Esophagus squamous epithelium (tissue), 5 donors: ENCODE results near the gene LIN7A. TPM values are rescaled to one million over a fixed set of nuclear protein-coding genes. Genes with fewer than 3 reads are reported as not detected.
A peak's percentile ranks its signal among the peaks of the same experiment; 100 is the strongest.

Experiments used
- DNase-seq: peaks from one replicate; lab custom pipeline; 2025; lab: John Stamatoyannopoulos, UW
- H3K27ac ChIP-seq, 4 donors: fragments of 200-600 bp; sonication (generic); one replicate each; pipeline ENCODE4 v1.5.1; 2016 to 2019; ENCODE audit warnings: mild to moderate bottlenecking in 1 of 4
- H3K27me3 ChIP-seq, 4 donors: fragments of 200-600 bp; sonication (generic); 1 replicate in 3 of 4; 2 replicates in 1 of 4; pipeline versions ENCODE4 v1.5.1 to v1.6.0; 2017 to 2021; ENCODE audit warnings: antibody characterized with exemption in 1 of 4
- H3K36me3 ChIP-seq, 3 donors: fragments of 200-600 bp; sonication (generic); one replicate each; pipeline ENCODE4 v1.5.1; 2016 to 2019
- H3K4me1 ChIP-seq, 3 donors: fragments of 200-600 bp; sonication (generic); one replicate each; pipeline ENCODE4 v1.5.1; 2017 to 2019
- H3K4me3 ChIP-seq, 4 donors: fragments of 200-600 bp; sonication (generic); 1 replicate in 3 of 4; 2 replicates in 1 of 4; pipeline ENCODE4 v1.5.1; 2016 to 2019; ENCODE audit warnings: mild to moderate bottlenecking in 2 of 4, moderate library complexity in 1 of 4
- H3K9me3 ChIP-seq, 3 donors: fragments of 200-600 bp; sonication (generic); one replicate each; pipeline ENCODE4 v1.5.1; 2016 to 2019
- POLR2A ChIP-seq, 4 donors: fragments of 450-650 bp; IDR thresholded peaks; one replicate each; pipeline ENCODE4 v1.6.1; 2017; ENCODE audit warnings: antibody characterized with exemption in 4 of 4, mild to moderate bottlenecking in 4 of 4, moderate library complexity in 3 of 4
- WGBS, 2 donors: methylation state at CpG; one replicate each; pipeline ENCODE4 v1.1.5; 2018; 5-methylcytosine and 5-hydroxymethylcytosine counted together
- intact Hi-C: fragments of 100-400 bp; cut with DNase I; formaldehyde crosslinking; loops from one replicate; pipeline ENCODE4 v1.15.0; 2022
- total RNA-seq, 4 donors: library from RNA; depleted of rRNA; stranded (reverse); fragments of >200 nt; gene quantifications; one replicate each; pipeline ENCODE4 v1.1.0, GENCODE V29; 2016
- TF ChIP-seq, protein P1 (sequence below), 6 experiments: fragments of 450-650 bp in 4 of 6; fragments of 200-600 bp in 2 of 6; sonication (generic) in 2 of 6; IDR thresholded peaks; one replicate each; pipeline ENCODE4 v1.5.1; 2016 to 2019; ENCODE audit warnings: antibody characterized with exemption in 6 of 6, mild to moderate bottlenecking in 4 of 6, moderate library complexity in 4 of 6
- donor health status: DM: yes; HTN: yes; CAD: no.

The LIN7A gene
- total RNA-seq, 4 donors from 2014 or later, result 0.49 to 2.7 (median 0.74) TPM

DNA sequence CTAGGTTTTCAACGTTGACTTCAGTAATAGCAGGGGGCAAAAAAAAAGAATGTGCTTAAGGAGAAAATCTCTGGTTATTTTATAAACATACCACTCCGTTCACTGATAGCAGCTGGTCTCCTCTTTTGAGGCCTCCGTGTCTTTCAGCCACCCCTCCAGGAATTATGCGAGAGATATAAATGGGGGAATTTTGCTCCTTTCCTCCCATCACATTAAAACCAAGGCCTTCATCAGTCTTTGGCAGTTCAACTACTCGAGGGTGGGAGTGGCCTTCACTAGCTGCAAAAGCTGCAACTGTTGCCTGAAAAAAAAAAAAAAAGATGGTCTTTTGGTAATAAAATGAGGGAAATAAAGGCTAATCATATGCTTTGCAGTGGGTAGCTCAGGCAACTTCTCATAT lies 92.1 kb downstream of the LIN7A start:
- H3K4me1 ChIP-seq, result no peaks in the 10 kb centered on the region
- intact Hi-C loops, result no loop called here
- TF ChIP-seq, protein P1, sequence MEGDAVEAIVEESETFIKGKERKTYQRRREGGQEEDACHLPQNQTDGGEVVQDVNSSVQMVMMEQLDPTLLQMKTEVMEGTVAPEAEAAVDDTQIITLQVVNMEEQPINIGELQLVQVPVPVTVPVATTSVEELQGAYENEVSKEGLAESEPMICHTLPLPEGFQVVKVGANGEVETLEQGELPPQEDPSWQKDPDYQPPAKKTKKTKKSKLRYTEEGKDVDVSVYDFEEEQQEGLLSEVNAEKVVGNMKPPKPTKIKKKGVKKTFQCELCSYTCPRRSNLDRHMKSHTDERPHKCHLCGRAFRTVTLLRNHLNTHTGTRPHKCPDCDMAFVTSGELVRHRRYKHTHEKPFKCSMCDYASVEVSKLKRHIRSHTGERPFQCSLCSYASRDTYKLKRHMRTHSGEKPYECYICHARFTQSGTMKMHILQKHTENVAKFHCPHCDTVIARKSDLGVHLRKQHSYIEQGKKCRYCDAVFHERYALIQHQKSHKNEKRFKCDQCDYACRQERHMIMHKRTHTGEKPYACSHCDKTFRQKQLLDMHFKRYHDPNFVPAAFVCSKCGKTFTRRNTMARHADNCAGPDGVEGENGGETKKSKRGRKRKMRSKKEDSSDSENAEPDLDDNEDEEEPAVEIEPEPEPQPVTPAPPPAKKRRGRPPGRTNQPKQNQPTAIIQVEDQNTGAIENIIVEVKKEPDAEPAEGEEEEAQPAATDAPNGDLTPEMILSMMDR (IDR thresholded peaks at IDR 0.05), result no peak
- no peak for TF ChIP-seq POLR2A (IDR thresholded peaks at IDR 0.05)
- H3K27me3 ChIP-seq, result no peaks in the 10 kb centered on the region
- DNase-seq, result no peak
- H3K9me3 ChIP-seq, result no peaks in the 10 kb centered on the region
- no peaks in the 10 kb centered on the region for H3K36me3 ChIP-seq
- WGBS, 2 donors, result 50 to 62% methylated on average over 5 of the region's 5 CpGs
- H3K4me3 ChIP-seq, result no peak overlapping the region
- no peak overlapping the region for H3K27ac ChIP-seq

DNA sequence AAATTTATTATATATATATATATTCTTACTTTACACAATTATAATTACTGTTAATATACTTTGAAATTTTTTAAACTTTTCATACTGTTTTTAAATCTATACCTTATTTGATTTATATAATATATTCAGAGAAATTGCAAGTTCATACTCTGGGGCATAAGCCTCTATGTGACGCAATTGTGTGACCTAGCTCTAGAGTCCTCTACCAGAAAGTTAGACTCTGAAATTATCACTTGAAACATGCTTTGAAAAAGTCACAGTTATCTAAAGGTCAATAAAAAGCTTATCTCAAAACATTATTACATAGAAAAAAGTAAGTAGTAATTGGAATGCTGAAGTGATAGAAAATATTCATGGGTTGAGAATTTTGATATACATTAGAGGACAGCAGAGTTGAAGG lies 93.8 kb downstream of the LIN7A start:
- intact Hi-C loops, result no loop called here
- no peaks in the 10 kb centered on the region for H3K9me3 ChIP-seq

DNA sequence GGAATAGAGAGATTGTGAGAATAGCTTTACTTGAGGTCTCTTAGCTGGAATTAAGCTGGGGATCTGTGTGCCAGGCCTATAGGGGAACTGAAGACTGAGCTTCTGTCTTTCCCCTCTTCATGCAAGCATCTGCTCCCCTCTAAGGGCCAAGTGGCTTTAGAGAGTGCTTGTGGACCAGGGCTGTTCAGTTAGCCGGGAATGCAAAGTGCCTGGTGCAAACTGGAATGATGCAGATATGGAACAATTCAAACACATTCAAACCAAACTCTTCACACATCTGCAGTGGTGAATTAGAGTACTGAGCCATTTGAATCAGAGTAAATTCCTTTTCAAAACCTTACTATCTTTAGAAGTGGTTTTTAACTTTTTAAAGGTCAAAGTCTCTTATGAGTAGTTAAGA lies 99.0 kb downstream of the LIN7A start:
- intact Hi-C loops, result no loop called here
- Histone ChIP-seq H3K4me1 (no peaks in the 10 kb centered on the region), H3K4me3 (no peak overlapping the region), H3K27me3 (no peaks in the 10 kb centered on the region), H3K36me3 (no peaks in the 10 kb centered on the region), H3K27ac (no peak overlapping the region), H3K9me3 (no peaks in the 10 kb centered on the region)
- WGBS, 2 donors, result 33 to 44% methylated on average over 1 of the region's 1 CpG
- DNase-seq, result no peak
- TF ChIP-seq, protein P1 (IDR thresholded peaks at IDR 0.05), result no peak
- TF ChIP-seq POLR2A (IDR thresholded peaks at IDR 0.05), result no peak

More for the DNA sequence above, 93.8 kb downstream of the LIN7A start:
- H3K4me3 ChIP-seq, result no peak overlapping the region
- WGBS, 2 donors, result 86 to 97% methylated on average over 1 of the region's 1 CpG
- H3K36me3 ChIP-seq, result no peaks in the 10 kb centered on the region
- H3K27me3 ChIP-seq, result no peaks in the 10 kb centered on the region
- DNase-seq, result no peak
- TF ChIP-seq POLR2A (IDR thresholded peaks at IDR 0.05), result no peak
- TF ChIP-seq, protein P1 (IDR thresholded peaks at IDR 0.05), result no peak
- H3K27ac ChIP-seq, result no peak overlapping the region
- no peaks in the 10 kb centered on the region for H3K4me1 ChIP-seq

DNA sequence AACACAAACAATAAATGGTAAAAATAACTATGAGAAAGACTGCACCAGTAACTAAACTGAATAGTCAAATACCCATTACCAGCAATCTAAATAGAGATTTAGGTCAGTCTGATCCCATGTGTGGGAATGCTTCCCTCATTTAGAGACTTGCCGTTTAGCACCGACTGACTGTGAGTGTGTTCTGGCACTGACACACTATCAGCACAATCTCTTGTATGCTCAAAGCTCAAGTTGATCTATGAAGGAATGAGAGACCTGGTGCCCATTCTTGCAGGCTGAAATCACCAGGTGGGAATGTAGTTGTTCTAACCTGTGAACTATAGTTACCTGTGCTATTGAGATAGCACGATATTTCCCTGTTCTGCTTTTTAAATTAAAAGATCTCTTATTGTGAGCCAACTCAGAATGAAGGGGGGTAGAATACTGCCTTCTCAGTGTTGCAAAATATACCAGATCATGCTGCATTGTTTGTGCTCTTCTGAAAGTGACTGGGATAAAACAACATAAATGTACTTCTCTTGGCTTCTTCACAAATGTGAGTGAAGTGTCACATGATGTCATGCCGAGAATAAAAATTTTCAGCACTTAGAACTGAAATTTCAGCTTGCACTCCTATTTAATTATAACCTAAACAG lies 99.6 kb downstream of the LIN7A start:
- no peaks in the 10 kb centered on the region for H3K9me3 ChIP-seq
- H3K4me1 ChIP-seq, result no peaks in the 10 kb centered on the region
- H3K27ac ChIP-seq, result no peak overlapping the region
- no peak for DNase-seq
- intact Hi-C loops, result no loop called here
- no peak overlapping the region for H3K4me3 ChIP-seq
- WGBS, 2 donors, result 31 to 39% methylated on average over 4 of the region's 4 CpGs
- TF ChIP-seq, protein P1 (IDR thresholded peaks at IDR 0.05), result no peak
- TF ChIP-seq POLR2A (IDR thresholded peaks at IDR 0.05), result no peak
- H3K27me3 ChIP-seq, result no peaks in the 10 kb centered on the region
- no peaks in the 10 kb centered on the region for H3K36me3 ChIP-seq

DNA sequence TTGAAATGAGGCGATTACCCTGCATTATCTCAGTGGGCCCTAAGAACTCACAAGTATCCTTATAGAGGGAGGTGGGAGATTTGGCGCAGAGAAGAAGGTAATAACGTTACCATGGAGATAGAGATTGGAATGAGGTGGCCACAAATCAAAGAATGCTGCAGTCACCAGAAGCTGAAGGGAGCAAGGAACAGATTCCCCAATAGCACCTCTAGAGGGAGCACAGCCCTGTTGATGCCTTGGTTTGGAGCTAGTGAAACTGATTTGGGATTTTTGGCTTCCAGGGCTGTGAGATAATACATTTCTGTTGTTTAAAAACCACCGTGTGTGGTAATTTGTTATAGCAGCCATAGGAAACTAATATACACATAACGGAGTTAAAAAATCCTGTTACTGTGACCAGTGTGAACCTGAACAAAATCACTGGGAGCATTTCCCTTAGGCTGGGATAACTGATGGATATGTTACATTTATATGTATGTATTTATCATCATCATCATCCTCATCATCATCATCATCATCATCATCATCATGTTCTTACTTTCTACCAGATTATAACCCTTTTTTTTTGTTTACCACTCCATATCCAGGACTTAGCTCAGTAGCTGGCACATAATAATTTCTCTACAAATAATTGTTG lies 100.3 kb downstream of the LIN7A start:
- Histone ChIP-seq H3K4me1 (no peaks in the 10 kb centered on the region), H3K9me3 (no peaks in the 10 kb centered on the region), H3K27me3 (no peaks in the 10 kb centered on the region), H3K36me3 (no peaks in the 10 kb centered on the region), H3K27ac (no peak overlapping the region), H3K4me3 (no peak overlapping the region)
- DNase-seq, result no peak
- intact Hi-C loops, result no loop called here
- WGBS, 2 donors, result 34 to 35% methylated on average over 5 of the region's 5 CpGs
- TF ChIP-seq, protein P1 (IDR thresholded peaks at IDR 0.05), result peak in 3 of 6 experiments; percentile 30 to 42 (median 39)
- no peak for TF ChIP-seq POLR2A (IDR thresholded peaks at IDR 0.05)
